ENCODE data around the gene FAM81B.
"Not testable (repeated sequence)": the region's sequence is repeated elsewhere in the genome, so short reads cannot be mapped to it uniquely, and the experiment has no call there.

FAM81B gene

GRCh38 chr5:95390812-95391492, at the start of gene FAM81B:
FAM81B (plus strand) TSS chr5:95391366; CDS start chr5:95391390, 24 bp downstream.
- no peak for DNase-seq

- DNase-seq, result not testable (repeated sequence)
These were observed 49.7 kb upstream of the FAM81B start for GRCh38 chr5:95341444-95341843.

DNA sequence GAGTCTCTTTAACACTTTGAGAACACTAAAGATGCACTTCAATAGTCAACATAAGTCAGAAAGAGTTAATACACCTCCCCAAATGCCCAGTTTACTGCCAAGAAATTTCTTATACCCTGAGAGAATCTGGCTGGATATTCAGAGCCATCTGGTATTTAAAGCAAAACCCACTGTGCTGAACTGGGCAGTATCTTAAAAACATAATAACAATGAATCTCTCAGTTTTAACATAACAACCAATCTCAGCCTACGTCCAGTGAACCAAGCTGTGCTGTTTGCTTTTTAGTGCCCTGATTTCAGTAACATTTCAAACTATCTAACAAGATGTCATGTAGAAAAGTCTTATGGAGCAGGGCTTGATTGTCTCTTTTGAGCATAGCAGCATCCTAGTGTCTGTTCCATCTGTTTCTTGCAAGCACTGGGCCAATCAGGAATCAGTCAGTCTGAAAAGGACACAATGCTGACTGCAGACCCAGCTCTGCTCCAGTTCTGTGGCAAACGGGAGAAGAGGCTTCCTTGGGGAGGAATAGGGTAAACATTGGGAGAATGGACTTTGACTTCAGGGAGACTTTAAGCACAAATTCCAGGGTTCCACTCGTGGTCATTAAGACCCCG, 43.6 kb upstream of the FAM81B start:
- DNase-seq, result no peak

DNA sequence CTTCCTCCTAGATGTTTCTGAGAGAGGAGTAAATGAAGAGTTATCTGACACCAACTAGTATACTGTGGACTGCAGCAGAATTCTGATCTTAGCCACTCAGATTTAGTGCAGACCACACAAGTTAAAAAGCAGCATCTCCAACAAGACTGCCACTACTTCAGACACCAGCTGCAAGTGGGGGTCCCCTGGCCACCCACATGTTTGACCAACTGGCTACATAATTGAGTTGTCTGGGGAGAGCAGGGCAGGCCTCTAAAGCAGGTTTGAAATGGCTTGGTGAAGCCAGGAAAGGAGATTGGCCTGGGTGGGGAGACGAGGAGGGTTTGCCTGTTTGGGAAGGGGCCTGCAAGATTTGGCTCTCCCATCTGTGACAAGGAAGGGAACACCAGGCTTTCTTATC, 40.5 kb upstream of the FAM81B start:
- DNase-seq, result no peak

- no peak for DNase-seq
These were observed 38.5 kb upstream of the FAM81B start for GRCh38 chr5:95352691-95353090.

- DNase-seq, result no peak
These were observed 32.8 kb upstream of the FAM81B start for GRCh38 chr5:95358320-95358719.

GRCh38 chr5:95358848-95359247, 32.3 kb upstream of the FAM81B start:
- DNase-seq, result no peak

GRCh38 chr5:95360667-95361066, 30.5 kb upstream of the FAM81B start:
- DNase-seq, result not testable (repeated sequence)

DNA sequence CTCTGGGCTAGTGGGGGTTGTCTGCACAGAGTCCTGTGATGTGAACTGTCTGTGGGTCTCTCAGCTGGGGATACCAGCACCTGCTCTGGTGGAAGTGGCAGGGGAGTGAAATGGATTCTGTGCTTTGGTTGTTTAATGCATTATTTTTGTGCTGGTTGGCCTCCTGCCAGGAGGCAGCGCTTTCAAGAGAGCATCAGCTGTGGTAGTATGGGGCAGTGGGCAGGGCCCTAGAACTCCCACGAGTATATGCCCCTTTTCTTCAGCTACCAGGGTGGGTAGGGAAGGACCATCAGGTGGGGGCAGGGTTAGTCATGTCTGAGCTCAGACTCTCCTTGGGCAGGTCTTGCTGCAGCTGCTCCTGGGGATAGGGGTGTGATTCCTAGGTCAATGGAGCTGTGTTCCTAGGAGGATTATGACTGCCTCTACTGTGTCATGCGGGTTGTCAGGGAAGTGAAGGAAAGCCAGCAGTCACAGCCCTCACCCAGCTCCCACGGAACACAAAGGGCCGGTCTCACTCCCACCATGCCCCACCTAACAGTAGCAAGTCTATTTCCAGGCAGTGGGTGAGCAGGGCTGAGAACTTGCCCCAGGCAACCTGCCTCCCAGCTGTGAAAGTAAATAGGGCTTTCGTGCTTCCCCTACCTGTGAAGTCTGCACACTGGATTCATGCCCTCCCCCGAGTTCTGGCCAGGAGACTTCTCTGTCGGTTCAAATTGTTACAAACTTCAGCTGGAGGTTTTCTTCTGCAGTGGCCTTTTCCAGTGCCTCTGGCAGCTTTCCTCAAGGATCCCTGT, 25.7 kb upstream of the FAM81B start:
- no peak for DNase-seq

DNA sequence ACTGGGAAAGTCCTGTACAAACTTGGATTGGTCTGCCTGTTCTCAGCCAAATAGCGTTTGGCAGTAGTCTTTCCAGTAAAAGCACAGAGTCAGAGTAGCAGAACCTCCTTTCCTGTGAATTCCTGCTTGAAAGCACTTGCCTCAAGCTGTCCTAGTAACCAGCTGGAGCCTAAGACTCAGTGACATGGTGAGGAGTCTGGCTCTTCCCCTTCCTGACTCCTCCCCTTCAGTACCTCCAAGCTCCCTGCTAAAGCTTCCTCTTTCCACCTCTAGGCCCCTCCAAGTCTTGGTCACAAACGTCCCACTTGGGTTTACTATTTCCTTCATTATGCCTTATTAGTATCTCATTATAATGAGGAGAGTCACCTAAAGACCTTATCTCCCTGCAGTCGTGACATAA, 21.4 kb upstream of the FAM81B start:
- peak; percentile 55 for DNase-seq

- DNase-seq, result no peak
These were observed 17.1 kb upstream of the FAM81B start for GRCh38 chr5:95374061-95374460.

DNA sequence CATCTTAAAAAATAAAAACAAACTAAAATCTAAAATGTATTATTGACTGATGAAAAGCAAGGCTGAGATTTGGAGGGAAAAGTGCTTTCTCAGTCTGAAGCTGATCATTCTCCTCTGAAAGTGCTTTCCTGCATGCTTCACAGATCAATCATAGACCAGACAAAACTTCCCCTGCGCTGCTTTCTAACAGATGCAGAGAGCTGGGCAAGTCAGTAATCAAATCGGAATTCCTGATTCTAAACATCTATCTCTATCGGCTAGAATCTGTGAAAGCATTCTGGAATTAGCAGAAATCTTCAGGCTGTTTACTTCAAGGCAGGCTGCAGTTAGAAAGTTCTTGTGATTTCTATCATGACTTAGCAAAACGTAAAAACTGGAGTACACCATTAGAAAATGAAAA, 15.6 kb upstream of the FAM81B start:
- DNase-seq, result no peak

GRCh38 chr5:95379133-95379532, 12.0 kb upstream of the FAM81B start:
- no peak for DNase-seq

DNA sequence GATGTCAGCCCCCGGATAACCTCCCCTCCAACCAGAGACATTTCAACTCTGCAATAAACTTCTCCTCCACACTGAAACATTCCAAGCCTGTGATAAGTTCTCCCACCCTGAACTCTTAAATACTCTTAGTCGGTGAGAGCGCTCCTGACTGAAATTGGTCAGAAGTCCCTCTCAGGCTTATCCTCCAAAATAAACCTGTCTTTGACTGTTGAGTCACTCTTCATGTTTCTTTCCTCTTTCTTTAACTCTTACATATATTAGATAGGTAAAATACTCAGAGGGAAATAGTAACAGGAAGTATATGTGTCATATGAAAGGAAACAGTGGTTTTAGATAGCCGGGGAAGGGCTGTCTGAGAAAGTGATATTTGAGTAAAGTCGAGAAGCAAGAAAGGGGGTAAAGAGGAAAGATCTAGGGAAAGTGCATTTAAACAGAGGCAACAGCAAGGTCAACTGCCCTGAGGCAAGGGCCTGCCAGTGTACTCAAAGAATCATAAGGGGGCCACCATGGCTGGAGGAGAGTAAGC, 11.0 kb upstream of the FAM81B start:
- no peak for DNase-seq

DNA sequence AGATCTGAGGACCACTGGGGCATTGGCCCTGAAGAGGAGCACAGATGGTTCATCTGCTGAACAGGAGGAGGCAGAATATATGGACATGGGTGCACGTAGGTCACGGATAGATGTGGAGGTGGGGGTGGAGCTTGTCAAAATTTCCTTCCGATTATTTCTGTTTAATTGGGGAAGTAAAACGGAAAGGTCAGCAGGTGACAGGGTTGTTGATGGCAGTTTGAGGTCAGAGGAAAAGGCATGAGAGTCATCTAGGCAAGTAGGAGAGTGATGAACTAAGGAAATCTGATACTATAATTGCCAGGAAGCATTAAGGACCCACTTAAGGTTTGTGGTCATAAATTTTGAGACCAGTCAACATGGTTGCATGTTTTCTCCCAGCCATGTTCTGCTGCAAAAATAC, 8.4 kb upstream of the FAM81B start:
- DNase-seq, result no peak

- DNase-seq, result no peak
These were observed 6.5 kb upstream of the FAM81B start for GRCh38 chr5:95384485-95385213.

- DNase-seq, result no peak
These were observed 5.8 kb upstream of the FAM81B start for GRCh38 chr5:95385334-95385733.

GRCh38 chr5:95391965-95392364, 799 bp downstream of the FAM81B start:
- DNase-seq, result not testable (repeated sequence)

GRCh38 chr5:95392593-95393182, 1.5 kb downstream of the FAM81B start:
- DNase-seq, result no peak

DNA sequence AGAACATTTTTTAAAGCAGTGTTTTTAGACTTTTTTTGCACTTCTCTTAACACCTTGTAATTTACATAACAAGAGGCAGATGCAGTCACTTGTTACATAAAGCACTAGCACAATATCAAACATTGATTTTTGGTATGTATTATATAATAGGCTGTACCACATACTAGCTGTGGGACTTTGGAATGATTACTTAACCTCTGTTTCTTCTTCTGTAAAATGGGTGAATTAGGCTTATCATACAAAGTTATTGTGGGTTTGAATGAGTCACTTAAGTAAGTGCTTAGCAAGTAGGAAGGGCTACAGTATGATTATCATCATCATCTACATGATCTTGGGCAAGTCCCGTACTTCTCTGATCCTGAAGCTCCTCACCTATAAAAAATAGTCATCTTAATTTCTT, 2.1 kb downstream of the FAM81B start:
- no peak for DNase-seq

- DNase-seq, result no peak
These were observed 7.8 kb downstream of the FAM81B start for GRCh38 chr5:95398989-95399388.

DNA sequence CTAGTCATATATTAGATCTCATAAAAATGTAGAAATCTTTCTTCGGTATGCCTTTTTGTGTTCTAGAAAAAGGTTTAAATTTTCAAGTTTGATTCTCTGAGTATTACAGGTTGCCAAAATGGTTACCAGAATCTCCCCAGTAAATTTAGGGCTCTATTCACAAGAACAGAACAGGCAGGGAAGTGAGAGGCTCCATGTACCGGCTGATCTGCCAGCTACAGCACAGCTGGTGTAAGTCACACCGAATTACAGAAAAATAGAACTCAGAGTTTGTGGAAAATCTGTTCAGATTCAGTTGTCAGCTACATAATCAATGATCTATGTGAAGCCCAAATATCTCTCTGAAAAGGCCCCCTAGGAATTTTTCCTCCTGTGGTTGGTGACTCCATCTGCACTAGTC, 10.5 kb downstream of the FAM81B start:
- no peak for DNase-seq

DNA sequence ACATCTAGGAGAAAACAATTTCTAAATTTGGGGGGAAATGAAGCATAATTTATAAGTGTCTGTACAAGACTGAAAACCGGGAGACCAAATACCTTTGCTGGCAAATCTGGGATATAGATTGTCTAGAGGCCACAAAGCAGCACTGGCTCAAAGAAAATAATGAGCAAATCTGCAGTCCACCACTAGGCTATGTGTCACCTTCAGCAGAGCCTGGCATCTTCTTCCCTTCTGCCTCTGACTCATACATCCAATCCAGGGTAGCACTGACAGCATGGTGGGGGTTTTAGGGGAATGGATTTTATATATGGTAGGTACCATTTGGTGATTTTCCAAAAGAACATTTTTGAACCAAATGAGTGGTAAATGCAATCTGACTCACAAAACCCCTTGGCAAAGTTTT, 12.8 kb downstream of the FAM81B start:
- DNase-seq, result no peak
